Measurements from ENCODE around the gene OSER1. TPM values are rescaled to one million over a fixed set of nuclear protein-coding genes. Genes with fewer than 3 reads are reported as not detected.

Gene OSER1
- total RNA-seq, 4 donors from 2014 or later: 47.6 to 97.3 (median 70.3) TPM

DNA sequence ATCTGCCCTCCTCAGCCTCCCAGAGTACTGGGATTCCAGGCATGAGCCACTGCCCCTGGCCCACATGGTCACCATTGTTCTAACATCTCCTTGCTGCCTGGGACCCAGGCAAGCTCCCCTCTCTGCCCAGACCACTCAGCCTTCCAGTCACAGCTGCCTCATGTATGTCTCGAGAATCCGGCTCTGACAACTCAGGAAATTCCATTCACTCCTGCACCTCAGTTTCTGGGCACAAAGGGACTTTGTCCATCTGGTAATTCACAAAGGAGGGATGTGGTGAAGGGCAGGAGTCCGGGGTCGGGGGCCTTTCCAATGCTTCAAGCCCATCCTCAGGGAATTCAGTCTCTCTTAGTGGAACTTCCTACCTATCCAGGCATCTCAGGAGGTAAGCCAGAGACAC lies 64.3 kb downstream of the OSER1 start:
- H3K36me3 ChIP-seq: no peaks in the 10 kb centered on the region
- H3K9me3 ChIP-seq: no peaks in the 10 kb centered on the region
- ATAC-seq: no peak
- 40 to 48% methylated on average over 1 to 4 of the region's 4 CpGs for WGBS, 2 donors (ENCODE audit: low coverage in 1 of 2)
- H3K4me3 ChIP-seq: no peak overlapping the region
- TF ChIP-seq POLR2AphosphoS5 (IDR thresholded peaks at IDR 0.05) (no peak), POLR2A (IDR thresholded peaks at IDR 0.05) (no peak), EP300 (IDR thresholded peaks at IDR 0.05) (no peak)
- TF ChIP-seq, protein P1, sequence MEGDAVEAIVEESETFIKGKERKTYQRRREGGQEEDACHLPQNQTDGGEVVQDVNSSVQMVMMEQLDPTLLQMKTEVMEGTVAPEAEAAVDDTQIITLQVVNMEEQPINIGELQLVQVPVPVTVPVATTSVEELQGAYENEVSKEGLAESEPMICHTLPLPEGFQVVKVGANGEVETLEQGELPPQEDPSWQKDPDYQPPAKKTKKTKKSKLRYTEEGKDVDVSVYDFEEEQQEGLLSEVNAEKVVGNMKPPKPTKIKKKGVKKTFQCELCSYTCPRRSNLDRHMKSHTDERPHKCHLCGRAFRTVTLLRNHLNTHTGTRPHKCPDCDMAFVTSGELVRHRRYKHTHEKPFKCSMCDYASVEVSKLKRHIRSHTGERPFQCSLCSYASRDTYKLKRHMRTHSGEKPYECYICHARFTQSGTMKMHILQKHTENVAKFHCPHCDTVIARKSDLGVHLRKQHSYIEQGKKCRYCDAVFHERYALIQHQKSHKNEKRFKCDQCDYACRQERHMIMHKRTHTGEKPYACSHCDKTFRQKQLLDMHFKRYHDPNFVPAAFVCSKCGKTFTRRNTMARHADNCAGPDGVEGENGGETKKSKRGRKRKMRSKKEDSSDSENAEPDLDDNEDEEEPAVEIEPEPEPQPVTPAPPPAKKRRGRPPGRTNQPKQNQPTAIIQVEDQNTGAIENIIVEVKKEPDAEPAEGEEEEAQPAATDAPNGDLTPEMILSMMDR (IDR thresholded peaks at IDR 0.05): no peak
- no peaks in the 10 kb centered on the region for H3K27me3 ChIP-seq
- peak overlapping the region; percentile 71 to 95 (median 92) for H3K27ac ChIP-seq
- H3K4me1 ChIP-seq: peaks cover 0 to 97% (median 11%) of the 10 kb centered on the region in 3 donors

Other genes starting within 250 kb of the OSER1 start
- 100 to 1,000 TPM; 173 to 442 (median 242) TPM for gene JPH2, start 23.6 kb downstream of the OSER1 start, total RNA-seq
- under 1 TPM in 1 of 4 donors, not detected in 3; 0.67 TPM for gene GDAP1L1, start 36.5 kb upstream of the OSER1 start, total RNA-seq
- gene FITM2, start 100.4 kb upstream of the OSER1 start, total RNA-seq: 10 to 100 TPM in 2 of 4 donors, 1 to 10 TPM in 2; 8.0 to 12.1 (median 9.6) TPM
- gene R3HDML, start 126.3 kb upstream of the OSER1 start, total RNA-seq: not detected
- not detected for gene HNF4A, start 144.9 kb upstream of the OSER1 start, total RNA-seq

Measured in gastroesophageal sphincter (tissue), 4 donors.